ENCODE measurements around the gene FAM3C. TPM values are rescaled to one million over a fixed set of nuclear protein-coding genes. Genes with fewer than 3 reads are reported as not detected.

Gene FAM3C
- total RNA-seq, 1 experiment from 2014 or later: 322 TPM

- TF ChIP-seq FOSL1 (IDR thresholded peaks at IDR 0.05; ENCODE audit: low read depth) (no peak), YY1 (IDR thresholded peaks at IDR 0.05; ENCODE audit: extremely low read depth, insufficient replicate concordance, low read depth, low read length) (no peak), POLR2AphosphoS5 (IDR thresholded peaks at IDR 0.05; ENCODE audit: low read depth, low read length) (no peak)
These were observed 12.7 kb downstream of the FAM3C start (continued) for GRCh38 chr7:121383235-121383910.

GRCh38 chr7:121382473-121382872 lies 13.6 kb downstream of the FAM3C start:
- no peak overlapping the region for H2AFZ ChIP-seq (ENCODE audit: low read depth, low read length, poor library complexity, severe bottlenecking)
- ChIA-PET POLR2A (no interaction called here), CTCF (interaction anchor here (1.4 to 1.7 kb wide), 2 partner anchors 14 to 15 kb away, joined by 6 to 8 read pairs; partner anchors contain the start of gene FAM3C), RAD21 (ENCODE audit: low non-redundant PET in 1 of 2, low total read pairs in 2 of 2, uncharacterized antibody in 2 of 2, unreplicated experiment in 2 of 2) (interaction anchor here in 1 of 2 experiments (0.5 kb wide), 1 partner anchor 148 kb away, joined by 5 read pairs; no protein-coding TSS in a partner anchor)
- H3K4me3 ChIP-seq (replicated peaks in 1 of 2; ENCODE audit: low read depth in 1 of 2, low read length in 2 of 2): no peak overlapping the region
- no peaks in the 10 kb centered on the region for H3K9me3 ChIP-seq (ENCODE audit: control insufficient read depth in 1 of 2, insufficient read depth in 1 of 2, low read depth in 1 of 2, low read length in 2 of 2)
- no TSS peak for BruUV-seq (replicated peaks)
- intact Hi-C loops (cut with micrococcal nuclease): no loop called here
- DNase-seq (ENCODE audit: low read depth, low spot score) (no peak), ATAC-seq (no peak)
- peaks cover 11 to 39% of the 10 kb centered on the region in 2 experiments; a peak in 3 of 4 replicates for H3K4me1 ChIP-seq (ENCODE audit: control insufficient read depth in 1 of 2, insufficient read depth in 2 of 2, low read length in 2 of 2)
- H4K20me1 ChIP-seq (ENCODE audit: insufficient read depth): peaks cover 73% of the 10 kb centered on the region
- no peak overlapping the region for H3K9ac ChIP-seq (ENCODE audit: low read length)
- H3K27ac ChIP-seq (ENCODE audit: low read depth, low read length): no peak overlapping the region
- H3K27me3 ChIP-seq (ENCODE audit: insufficient read depth, low read length): no peaks in the 10 kb centered on the region
- no peak for TF ChIP-seq ELF1 (IDR thresholded peaks at IDR 0.05; ENCODE audit: borderline replicate concordance, low read depth)
- TF ChIP-seq, protein P1, sequence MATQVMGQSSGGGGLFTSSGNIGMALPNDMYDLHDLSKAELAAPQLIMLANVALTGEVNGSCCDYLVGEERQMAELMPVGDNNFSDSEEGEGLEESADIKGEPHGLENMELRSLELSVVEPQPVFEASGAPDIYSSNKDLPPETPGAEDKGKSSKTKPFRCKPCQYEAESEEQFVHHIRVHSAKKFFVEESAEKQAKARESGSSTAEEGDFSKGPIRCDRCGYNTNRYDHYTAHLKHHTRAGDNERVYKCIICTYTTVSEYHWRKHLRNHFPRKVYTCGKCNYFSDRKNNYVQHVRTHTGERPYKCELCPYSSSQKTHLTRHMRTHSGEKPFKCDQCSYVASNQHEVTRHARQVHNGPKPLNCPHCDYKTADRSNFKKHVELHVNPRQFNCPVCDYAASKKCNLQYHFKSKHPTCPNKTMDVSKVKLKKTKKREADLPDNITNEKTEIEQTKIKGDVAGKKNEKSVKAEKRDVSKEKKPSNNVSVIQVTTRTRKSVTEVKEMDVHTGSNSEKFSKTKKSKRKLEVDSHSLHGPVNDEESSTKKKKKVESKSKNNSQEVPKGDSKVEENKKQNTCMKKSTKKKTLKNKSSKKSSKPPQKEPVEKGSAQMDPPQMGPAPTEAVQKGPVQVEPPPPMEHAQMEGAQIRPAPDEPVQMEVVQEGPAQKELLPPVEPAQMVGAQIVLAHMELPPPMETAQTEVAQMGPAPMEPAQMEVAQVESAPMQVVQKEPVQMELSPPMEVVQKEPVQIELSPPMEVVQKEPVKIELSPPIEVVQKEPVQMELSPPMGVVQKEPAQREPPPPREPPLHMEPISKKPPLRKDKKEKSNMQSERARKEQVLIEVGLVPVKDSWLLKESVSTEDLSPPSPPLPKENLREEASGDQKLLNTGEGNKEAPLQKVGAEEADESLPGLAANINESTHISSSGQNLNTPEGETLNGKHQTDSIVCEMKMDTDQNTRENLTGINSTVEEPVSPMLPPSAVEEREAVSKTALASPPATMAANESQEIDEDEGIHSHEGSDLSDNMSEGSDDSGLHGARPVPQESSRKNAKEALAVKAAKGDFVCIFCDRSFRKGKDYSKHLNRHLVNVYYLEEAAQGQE (IDR thresholded peaks at IDR 0.05; ENCODE audit: low read depth): no peak
- TF ChIP-seq CBX3 (IDR thresholded peaks at IDR 0.05; ENCODE audit: low read depth): no peak
- peaks cover 17 to 49% of the 10 kb centered on the region in 2 experiments for H3K36me3 ChIP-seq (ENCODE audit: control insufficient read depth in 1 of 2, insufficient read depth in 2 of 2, low read length in 2 of 2)
- no peaks in the 10 kb centered on the region for H3K9me2 ChIP-seq (ENCODE audit: insufficient read depth)
- H3K79me2 ChIP-seq (ENCODE audit: insufficient read depth, low read length): peaks cover 100% of the 10 kb centered on the region
- no peak overlapping the region for H3K4me2 ChIP-seq (ENCODE audit: low read length)
